GF-D8 (cell line): Measurements from ENCODE around the gene ADAM30.

Experiments
- DNase-seq: peaks from one replicate; lab custom pipeline; 2025; lab: John Stamatoyannopoulos, UW

The ADAM30 gene

DNA sequence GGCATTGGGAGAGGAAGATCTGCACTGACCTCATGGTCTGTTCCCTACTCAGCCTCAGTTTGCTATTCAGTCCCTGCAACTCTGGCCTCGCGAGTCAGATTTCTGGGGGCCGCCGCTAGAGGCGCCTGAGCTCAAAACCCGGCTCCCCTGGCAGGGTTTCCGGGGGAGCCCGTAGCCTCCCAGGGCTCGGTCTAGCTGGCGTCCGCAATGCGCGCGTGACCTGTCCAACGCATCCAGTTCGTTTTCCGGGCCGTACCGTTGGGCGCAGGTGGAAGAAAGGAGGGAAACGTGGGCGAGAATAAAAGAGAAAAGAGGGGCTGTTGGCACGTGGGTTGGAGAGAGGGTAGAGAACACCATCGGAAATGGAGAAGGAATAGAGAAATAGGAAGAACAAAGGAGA lies at the start of gene ADAM30:
ADAM30 (minus strand) TSS at position 213 of the 400 bp plus-strand sequence; CDS start at position 34, 179 bp downstream.
- DNase-seq = no peak

DNA sequence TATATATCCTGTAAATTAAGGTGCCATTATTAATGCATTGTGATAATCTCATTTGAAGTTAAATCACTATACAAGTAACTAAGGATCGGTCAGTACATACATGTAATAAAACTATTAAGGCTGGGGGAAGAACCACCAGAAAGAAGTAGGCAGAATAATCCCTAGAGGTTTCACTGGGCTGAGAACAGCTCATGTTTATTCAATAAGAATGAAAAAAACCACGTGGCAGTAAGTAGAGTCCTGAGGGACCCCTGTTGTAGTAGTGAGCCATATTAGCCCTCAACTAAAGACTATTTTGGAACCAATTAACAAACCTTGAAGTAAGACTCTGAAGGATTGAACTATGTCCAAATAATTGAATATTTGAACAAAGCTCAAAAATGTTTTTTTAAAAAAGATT lies 46.9 kb upstream of the ADAM30 start:
- DNase-seq = no peak

DNA sequence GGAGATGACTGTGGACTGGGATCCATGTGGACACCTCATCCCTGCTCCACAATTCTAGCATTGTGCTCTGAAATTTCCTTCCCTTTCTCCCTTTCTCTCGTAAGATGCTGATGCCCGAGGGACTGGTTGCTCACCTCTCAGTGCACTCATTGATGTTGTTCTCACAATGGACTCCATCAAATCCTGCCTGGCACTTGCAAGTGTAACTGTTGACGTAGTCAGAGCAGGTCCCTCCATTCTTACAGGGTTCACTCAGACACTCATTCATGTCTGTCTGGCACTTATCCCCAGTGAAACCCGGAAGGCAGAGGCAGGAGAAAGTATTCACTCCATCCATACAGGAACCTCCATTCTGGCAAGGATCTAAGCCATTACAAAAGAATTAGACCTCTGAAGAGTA lies 45.1 kb upstream of the ADAM30 start:
- no peak for DNase-seq

DNA sequence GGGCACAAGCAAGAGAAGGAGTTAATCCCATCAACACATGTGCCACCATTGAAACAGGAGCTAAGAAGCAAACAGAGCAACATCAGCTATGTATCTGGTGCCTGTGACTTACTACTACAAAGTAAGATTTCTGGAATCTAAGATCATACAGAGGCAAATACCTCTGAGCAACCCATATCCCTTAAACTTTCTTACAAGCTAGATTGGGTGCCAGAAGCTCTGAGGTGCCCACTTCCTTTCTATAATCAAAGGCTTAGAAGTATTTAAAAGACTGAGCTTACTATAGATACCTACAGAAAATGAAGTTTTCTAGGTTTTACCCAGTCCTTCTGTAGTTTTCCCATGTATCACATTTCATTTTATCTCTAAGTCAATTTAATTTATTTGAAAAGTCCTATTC lies 44.4 kb upstream of the ADAM30 start:
- no peak for DNase-seq

GRCh38 chr1:119937198-119937597 lies 40.9 kb upstream of the ADAM30 start:
- no peak for DNase-seq

- DNase-seq = no peak
These were observed 39.6 kb upstream of the ADAM30 start for GRCh38 chr1:119935915-119936314.

GRCh38 chr1:119935373-119935772 lies 39.1 kb upstream of the ADAM30 start:
- no peak for DNase-seq

GRCh38 chr1:119933397-119933796 lies 37.1 kb upstream of the ADAM30 start:
- no peak for DNase-seq

GRCh38 chr1:119929643-119930315 lies 33.5 kb upstream of the ADAM30 start:
- DNase-seq = no peak

DNA sequence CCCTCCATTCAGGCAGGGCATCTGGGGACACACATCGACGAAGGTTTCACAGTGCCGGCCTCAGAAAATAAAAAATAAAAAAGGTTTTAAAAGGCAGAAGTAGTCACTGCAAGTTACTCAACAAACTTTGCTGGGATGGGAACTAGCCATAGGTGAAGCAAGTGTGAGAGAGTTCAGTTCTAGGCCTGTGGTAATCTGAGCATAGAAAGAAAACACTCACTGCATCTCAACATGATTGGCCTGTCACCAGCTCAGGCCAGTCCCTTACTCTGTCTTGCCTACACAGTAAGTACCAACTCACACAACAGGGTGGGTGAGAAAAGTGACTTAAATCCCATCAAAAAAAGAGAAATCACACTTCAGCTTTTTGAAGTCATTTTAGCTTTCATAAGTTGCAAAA lies 30.2 kb upstream of the ADAM30 start:
- DNase-seq = no peak

DNA sequence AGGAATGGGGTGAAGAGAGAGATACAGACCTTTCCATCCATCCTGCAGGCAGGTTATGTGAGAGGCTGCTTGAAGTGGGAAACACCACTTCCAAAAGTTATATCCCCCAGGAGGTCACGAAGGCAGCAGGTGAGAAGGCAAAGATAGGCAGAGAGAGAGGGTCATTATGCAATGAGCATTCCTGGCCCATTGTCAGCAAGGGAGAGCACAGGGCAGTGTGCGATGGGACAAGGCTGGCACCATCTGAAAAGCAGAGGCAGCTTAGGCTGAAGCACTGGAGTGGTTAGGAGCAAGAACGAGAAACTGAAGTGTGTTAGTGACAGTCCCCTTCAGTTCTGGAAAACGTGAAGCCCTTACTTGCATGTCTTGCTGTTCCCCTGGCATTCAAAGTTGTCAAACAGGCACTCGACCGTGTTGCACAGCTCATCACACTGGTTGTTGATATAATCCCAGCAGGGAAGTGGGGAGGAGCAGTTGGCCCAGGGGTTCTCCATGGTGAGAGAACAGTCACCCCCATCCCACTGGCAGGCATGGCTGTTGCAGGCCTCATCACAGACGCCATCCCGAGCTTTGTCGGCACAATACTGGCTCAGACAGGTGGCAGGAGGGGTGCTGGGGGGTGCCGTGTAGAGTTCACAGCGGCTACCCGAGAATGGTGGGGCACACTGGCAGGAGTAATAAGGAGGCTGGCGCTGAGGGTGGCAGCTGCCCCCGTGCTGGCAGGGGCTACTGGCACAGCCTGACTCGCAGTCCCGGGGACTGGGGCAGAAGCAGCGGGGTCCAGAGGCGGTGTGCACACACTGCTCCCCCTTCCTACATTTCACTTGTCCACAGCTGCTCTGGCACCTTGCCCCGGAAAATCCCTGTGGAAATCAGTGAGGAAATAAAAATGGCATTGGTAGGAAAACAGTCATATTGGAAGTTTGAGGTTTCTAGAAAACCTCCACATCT lies 28.9 kb upstream of the ADAM30 start:
- DNase-seq = no peak

DNA sequence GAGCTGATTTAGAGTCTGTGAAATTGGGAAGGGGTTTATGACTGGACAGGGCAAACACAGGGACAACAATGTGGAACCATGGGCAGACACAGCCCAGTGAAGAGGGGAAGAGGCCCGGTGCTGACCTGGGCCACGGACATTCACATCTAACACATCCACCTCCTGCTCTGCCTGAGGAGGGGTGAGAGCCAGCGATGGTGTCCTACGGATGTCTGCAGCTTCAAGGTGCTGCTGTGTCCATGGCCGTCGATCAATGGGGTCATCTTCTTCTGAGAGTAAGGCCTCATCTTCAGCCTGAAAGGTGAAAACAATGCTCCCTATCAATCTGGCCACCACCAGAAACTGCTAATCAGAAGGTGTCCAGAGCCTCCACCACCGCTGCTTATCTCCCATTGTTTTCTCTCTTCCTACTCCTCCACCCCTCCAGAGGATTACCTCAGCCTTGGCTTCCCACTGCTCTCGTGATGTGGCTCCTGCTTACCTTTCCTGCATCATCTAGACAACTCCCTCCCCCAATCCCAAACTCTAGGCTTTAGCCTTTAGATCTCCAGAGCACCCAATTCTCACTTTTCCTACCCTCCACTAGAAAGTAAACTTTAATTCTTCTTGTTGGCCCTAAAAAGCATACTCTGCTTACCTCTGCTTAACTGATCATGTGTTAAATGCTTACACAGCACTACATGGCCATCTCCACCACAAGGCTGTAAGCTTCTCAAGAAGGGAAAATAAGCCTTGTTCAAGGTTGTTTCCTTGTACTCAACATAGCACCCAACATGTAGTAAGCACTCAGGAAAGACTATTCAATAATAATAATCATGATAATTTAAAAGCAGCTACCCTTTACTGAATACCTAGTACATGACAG lies 24.0 kb upstream of the ADAM30 start:
- DNase-seq = no peak

DNA sequence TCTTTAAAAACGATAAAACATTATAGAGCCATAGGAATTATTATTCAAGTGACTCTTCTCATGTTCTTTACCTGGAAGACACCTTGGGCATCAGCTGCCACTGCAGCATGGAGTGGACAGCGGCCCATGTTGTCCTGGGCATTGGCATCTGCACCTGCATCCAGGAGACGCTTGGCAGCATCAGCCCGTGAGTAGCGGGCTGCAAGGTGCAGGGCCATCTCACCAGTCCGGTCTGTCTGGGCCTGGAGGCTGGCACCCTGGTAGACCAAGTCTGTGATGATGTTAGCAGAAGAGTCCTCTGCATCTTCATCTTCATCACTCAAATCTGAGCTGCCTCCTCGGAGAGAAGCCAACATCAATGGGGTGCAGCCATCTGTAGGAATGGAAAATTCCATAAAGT lies 22.9 kb upstream of the ADAM30 start:
- no peak for DNase-seq

- no peak for DNase-seq
These were observed 22.0 kb upstream of the ADAM30 start for GRCh38 chr1:119918301-119918700.

DNA sequence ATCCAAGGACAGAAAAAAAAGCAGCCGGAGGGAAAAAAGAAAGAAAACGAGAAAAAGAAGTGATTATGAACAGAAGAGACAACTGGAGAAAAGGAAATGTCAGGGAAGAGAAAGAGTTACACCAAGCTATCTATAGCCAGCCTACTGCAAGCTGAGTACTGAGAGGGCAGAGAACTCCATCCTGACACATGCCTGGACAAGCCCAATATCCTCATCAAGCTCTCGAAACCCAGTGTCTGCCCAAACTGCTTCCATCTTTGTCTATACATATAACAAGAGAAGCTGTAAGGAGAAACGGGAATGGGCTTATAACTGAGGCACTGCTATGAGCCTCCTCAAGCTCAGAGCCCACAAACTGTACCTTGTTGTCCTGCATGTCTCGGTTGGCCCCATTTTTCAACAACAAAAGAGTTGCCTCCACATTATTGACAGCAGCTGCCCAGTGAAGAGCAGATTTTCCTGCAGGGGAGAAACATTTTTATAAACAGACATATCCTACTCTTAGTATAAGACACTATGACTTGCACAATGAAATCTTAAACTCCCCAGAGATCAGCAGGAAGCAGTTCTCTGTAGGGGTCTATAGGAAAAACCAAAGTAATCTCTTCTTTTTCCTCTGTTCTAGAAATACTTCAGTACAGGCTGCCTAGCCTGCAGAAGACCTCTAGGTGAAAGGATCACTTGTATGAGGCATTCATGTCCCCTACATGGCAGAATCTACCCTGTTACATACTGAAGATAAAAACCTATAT lies 21.2 kb upstream of the ADAM30 start:
- DNase-seq = no peak

DNA sequence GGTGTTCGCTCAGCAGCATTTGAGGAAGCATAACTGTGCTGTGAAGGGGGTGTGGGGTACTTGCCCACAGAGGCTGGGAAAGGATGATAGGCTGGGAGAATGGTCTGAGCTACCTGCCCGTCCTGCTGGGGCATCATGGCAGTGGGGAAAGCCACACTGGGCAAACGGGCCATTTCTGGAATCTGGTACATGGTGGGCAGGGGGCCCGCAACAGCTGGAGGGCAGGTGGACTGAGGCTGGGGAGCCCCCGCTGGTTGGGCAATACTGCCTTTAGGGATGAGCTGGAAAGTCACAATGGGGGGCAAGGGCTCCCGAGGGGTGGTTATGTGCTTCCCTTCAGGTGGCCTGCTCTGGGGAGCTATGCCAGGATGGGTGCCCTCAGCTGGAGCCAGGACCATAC lies 19.2 kb upstream of the ADAM30 start:
- DNase-seq = no peak

DNA sequence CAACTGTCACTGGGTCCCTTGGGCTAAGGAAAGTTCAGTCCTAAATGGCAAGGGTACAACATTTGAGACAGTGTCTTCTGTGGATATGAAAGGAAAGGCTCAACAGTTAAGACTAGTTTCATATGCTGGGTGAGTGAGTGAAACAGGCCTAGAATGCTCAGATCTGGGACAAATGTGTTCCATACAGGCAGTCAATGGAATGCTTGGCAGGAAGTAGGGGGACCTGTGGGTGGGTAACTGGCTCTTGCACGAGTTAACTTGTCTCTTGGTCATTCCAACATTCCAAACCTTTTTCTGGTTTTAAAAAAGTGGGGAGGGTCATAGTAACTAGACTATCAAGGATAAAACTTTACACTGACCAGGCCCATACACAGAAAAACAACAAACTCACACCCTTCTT lies 17.8 kb upstream of the ADAM30 start:
- no peak for DNase-seq

- DNase-seq = no peak
These were observed 16.6 kb upstream of the ADAM30 start for GRCh38 chr1:119912963-119913362.

- no peak for DNase-seq
These were observed 15.5 kb upstream of the ADAM30 start for GRCh38 chr1:119911775-119912174.

DNA sequence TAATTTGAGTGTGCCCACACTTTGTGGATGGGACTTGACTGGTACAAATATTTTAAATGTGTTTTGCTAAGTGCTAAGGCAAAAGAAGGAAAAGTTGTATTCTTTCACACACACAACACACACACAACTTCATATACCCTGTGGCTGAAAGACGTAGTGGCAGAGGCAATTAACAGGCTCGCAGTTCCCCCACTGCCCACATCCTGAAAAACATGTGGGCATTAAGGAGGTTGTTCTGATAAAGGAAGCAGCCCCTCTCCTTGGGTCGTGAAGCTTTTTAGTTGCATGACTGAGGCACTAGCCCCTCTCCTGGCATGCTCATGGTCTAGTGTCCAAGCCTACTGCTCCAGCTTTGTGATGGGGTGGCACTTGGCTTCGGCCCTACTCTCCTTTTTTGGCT lies 14.3 kb upstream of the ADAM30 start:
- no peak for DNase-seq

- DNase-seq = no peak
These were observed 13.7 kb upstream of the ADAM30 start for GRCh38 chr1:119909890-119910596.
